Endothelial cell of umbilical vein (primary cell): Measurements from ENCODE around the gene UGT1A7. TPM values are rescaled to one million over a fixed set of nuclear protein-coding genes. Genes with fewer than 3 reads are reported as not detected.

ENCODE experiments used
- BruUV-seq: library from RNA; stranded (reverse); fragments of 400-500 nt; replicated peaks from 2 replicates; lab custom pipeline; 2021; lab: Mats Ljungman, UMichigan
- CTCF ChIA-PET: fragments of 300-600, 350-600 bp; sonication (Branson Sonifier 250); formaldehyde crosslinking; loops from one replicate; lab custom pipeline; 2021; ENCODE audit warnings: antibody characterized with exemption, inconsistent platforms; lab: Charles Lee
- POLR2A ChIA-PET: fragments of 300-600, 350-600 bp; sonication (Branson Sonifier 250); formaldehyde crosslinking; loops from one replicate; lab custom pipeline; 2021; ENCODE audit warnings: antibody characterized with exemption, inconsistent platforms; lab: Charles Lee
- DNase-seq: peaks from one replicate; pipeline ENCODE4 v3.0.0-alpha.2; 2011; ENCODE audit warnings: low read depth, low spot score
- FAIRE-seq: peaks from 2 replicates; lab custom pipeline; 2011; peaks lifted over from hg19 to GRCh38; lab: Jason Lieb, UNC
- H2AFZ ChIP-seq: 2 replicates; pipeline ENCODE4 v1.6.0; 2012; ENCODE audit warnings: low read depth, low read length, control low read depth, inconsistent platforms
- H3K27ac ChIP-seq: 2 replicates; pipeline ENCODE4 v1.5.1; 2011; ENCODE audit warnings: low read depth, mild to moderate bottlenecking, control low read depth, low read length, moderate library complexity; ENCODE audit not compliant: insufficient read depth
- H3K27me3 ChIP-seq, 2 experiments: 2 replicates each; pipeline versions ENCODE4 v1.6.0 to v1.6.1; 2011; ENCODE audit warnings: low read length in 2 of 2, mixed read lengths in 1 of 2; ENCODE audit not compliant: control insufficient read depth in 2 of 2, insufficient read depth in 2 of 2
- H3K36me3 ChIP-seq, 2 experiments: 2 replicates in 1 of 2; 3 replicates in 1 of 2; pipeline ENCODE4 v1.5.1; 2011; ENCODE audit warnings: low read length in 2 of 2, mild to moderate bottlenecking in 1 of 2, moderate library complexity in 1 of 2; ENCODE audit not compliant: control insufficient read depth in 2 of 2, insufficient read depth in 2 of 2; ENCODE audit errors: extremely low read depth in 1 of 2
- H3K4me1 ChIP-seq: 3 replicates; pipeline ENCODE4 v1.5.1; 2011; ENCODE audit warnings: mild to moderate bottlenecking, low read length; ENCODE audit not compliant: control insufficient read depth, insufficient read depth; ENCODE audit errors: extremely low read depth
- H3K4me2 ChIP-seq: 2 replicates; pipeline ENCODE4 v1.6.1; 2011; ENCODE audit warnings: low read length, control low read depth, mixed read lengths; ENCODE audit not compliant: insufficient read depth
- H3K4me3 ChIP-seq, 3 experiments: fragments of 200-600 bp in 1 of 3; sonication (generic), shearing (Covaris generic) in 1 of 3; replicated peaks in 1 of 3; 2 replicates each; pipeline ENCODE4 v1.5.1; 2011 to 2016; ENCODE audit warnings: control low read depth in 3 of 3, low read length in 3 of 3, mild to moderate bottlenecking in 2 of 3, inconsistent platforms in 1 of 3, low read depth in 1 of 3, moderate library complexity in 1 of 3; ENCODE audit not compliant: insufficient read depth in 1 of 3
- H3K79me2 ChIP-seq: 2 replicates; pipeline ENCODE4 v1.6.0; 2012; ENCODE audit warnings: low read length, inconsistent platforms; ENCODE audit not compliant: control insufficient read depth, insufficient read depth
- H3K9ac ChIP-seq: replicated peaks from 2 replicates; pipeline ENCODE3; 2011; ENCODE audit warnings: low read length, control low read depth; ENCODE audit not compliant: insufficient read depth; ENCODE audit errors: extremely low read depth
- H3K9me1 ChIP-seq: replicated peaks from 3 replicates; pipeline ENCODE4 v1.6.0; 2011; ENCODE audit warnings: mild to moderate bottlenecking, low read length; ENCODE audit not compliant: control insufficient read depth, insufficient read depth; ENCODE audit errors: extremely low read depth
- H3K9me3 ChIP-seq: replicated peaks from 2 replicates; pipeline ENCODE4 v1.5.1; 2012; ENCODE audit warnings: low read length, inconsistent platforms; ENCODE audit not compliant: control insufficient read depth, insufficient read depth
- H4K20me1 ChIP-seq: replicated peaks from 2 replicates; pipeline ENCODE3; 2011; ENCODE audit warnings: mild to moderate bottlenecking, low read length; ENCODE audit not compliant: control insufficient read depth, insufficient read depth; ENCODE audit errors: extremely low read depth
- EZH2 ChIP-seq: IDR thresholded peaks from 2 replicates; pipeline ENCODE4 v1.6.1; 2012; ENCODE audit warnings: borderline replicate concordance, low read depth, mild to moderate bottlenecking, moderate library complexity, low read length, inconsistent platforms; ENCODE audit not compliant: severe bottlenecking
- FOS ChIP-seq: IDR thresholded peaks from 2 replicates; pipeline ENCODE4 v1.6.1; 2011; ENCODE audit warnings: mild to moderate bottlenecking, low read length, moderate library complexity, borderline replicate concordance; ENCODE audit not compliant: insufficient read depth
- GATA2 ChIP-seq: IDR thresholded peaks from 2 replicates; pipeline ENCODE4 v1.7.0; 2011; ENCODE audit warnings: low read depth, mild to moderate bottlenecking, moderate library complexity, mixed read lengths, low read length; ENCODE audit not compliant: insufficient read length, insufficient read depth
- JUN ChIP-seq: IDR thresholded peaks from 2 replicates; pipeline ENCODE4 v1.6.1; 2011; ENCODE audit warnings: borderline replicate concordance, low read depth; ENCODE audit not compliant: insufficient read length, insufficient read depth
- MYC ChIP-seq: IDR thresholded peaks from one replicate; pipeline ENCODE4 v1.6.1; 2011; ENCODE audit warnings: mild to moderate bottlenecking, low read depth, low read length
- POLR2A ChIP-seq: IDR thresholded peaks from 2 replicates; pipeline ENCODE4 v1.6.1; 2012; ENCODE audit warnings: low read depth, mild to moderate bottlenecking, control low read depth, low read length
- POLR2AphosphoS5 ChIP-seq: IDR thresholded peaks from 2 replicates; pipeline ENCODE4 v1.6.1; 2012; ENCODE audit warnings: low read depth, mild to moderate bottlenecking, control low read depth, low read length, moderate library complexity; ENCODE audit not compliant: insufficient read depth
- dilution Hi-C: fragments of 300-500 bp; cut with MboI; formaldehyde crosslinking; loops from one replicate; pipeline ENCODE4 v1.15.0; 2019; ENCODE audit warnings: low sequenced_read_pairs; ENCODE audit not compliant: extremely low pct_ligation_motif_present
- intact Hi-C: fragments of 100-400 bp; cut with micrococcal nuclease; formaldehyde crosslinking; loops from one replicate; pipeline ENCODE4 v1.10.0; 2022
- polyA plus RNA-seq, 4 experiments: library from polyadenylated mRNA; depleted of rRNA in 3 of 4; stranded (reverse) in 3 of 4; unstranded in 1 of 4; fragments of >200 nt; gene quantifications; 2 replicates each; pipeline versions ENCODE4 v1.2.1 to v1.2.3, GENCODE V29; 2011 to 2012; ENCODE audit warnings: missing spikeins in 1 of 4
- total RNA-seq: library from RNA; stranded (reverse); gene quantifications from 2 replicates; pipeline ENCODE4 v1.2.3, GENCODE V29; 2021
- TF ChIP-seq, protein P1 (sequence below), 2 donors: IDR thresholded peaks; 1 replicate in 1 of 2; 2 replicates in 1 of 2; pipeline ENCODE4 v1.5.1; 2011; ENCODE audit warnings: low read length in 2 of 2, mild to moderate bottlenecking in 2 of 2, moderate library complexity in 2 of 2, control low read depth in 1 of 2, inconsistent platforms in 1 of 2, low read depth in 1 of 2; ENCODE audit not compliant: insufficient read depth in 1 of 2; ENCODE audit errors: extremely low read depth in 1 of 2
- TF ChIP-seq, protein P2 (sequence below): IDR thresholded peaks from 2 replicates; pipeline ENCODE4 v1.6.1; 2011; ENCODE audit not compliant: insufficient read depth, insufficient read length

Gene UGT1A7
- total and polyA plus RNA-seq, 2 donors (not counting 3 experiments of a cell fraction or from before 2014, with no cell fraction given): not detected

DNA sequence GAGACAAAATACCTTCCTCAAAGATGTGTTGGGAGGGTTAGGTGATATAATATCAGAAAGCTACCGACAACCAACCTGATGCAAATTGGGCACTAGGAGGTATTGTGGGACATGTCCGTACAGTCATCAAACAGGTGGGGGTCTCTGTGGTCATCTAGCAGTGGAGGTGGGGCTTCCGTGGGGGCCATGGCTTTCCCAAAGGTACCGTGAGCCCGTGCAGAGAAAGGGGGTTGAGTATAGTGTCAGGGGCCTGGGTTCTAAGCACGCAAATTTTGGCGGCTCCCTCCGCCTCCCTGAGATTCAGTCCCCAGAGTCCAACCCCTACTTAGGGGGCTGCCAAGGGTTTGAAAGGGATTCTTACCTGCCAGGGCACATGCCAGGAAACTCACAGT lies 140.0 kb downstream of the UGT1A7 start:
- Histone ChIP-seq H3K9me1 (no peaks in the 10 kb centered on the region), H3K36me3 (no peaks in the 10 kb centered on the region), H2AFZ (no peak overlapping the region), H3K9me3 (no peaks in the 10 kb centered on the region), H3K4me2 (no peak overlapping the region), H4K20me1 (no peaks in the 10 kb centered on the region), H3K79me2 (no peaks in the 10 kb centered on the region), H3K4me1 (no peaks in the 10 kb centered on the region), H3K27me3 (no peaks in the 10 kb centered on the region), H3K4me3 (no peak overlapping the region), H3K9ac (no peak overlapping the region), H3K27ac (no peak overlapping the region)
- intact Hi-C loops (no loop called here), dilution Hi-C loops (no loop called here)
- POLR2A ChIA-PET: no interaction called here
- CTCF ChIA-PET: no interaction called here
- DNase-seq (no peak), FAIRE-seq (no peak)
- TF ChIP-seq POLR2A: no peak
- no peak for TF ChIP-seq MYC
- TF ChIP-seq EZH2: no peak
- no peak for TF ChIP-seq GATA2
- TF ChIP-seq, protein P1, sequence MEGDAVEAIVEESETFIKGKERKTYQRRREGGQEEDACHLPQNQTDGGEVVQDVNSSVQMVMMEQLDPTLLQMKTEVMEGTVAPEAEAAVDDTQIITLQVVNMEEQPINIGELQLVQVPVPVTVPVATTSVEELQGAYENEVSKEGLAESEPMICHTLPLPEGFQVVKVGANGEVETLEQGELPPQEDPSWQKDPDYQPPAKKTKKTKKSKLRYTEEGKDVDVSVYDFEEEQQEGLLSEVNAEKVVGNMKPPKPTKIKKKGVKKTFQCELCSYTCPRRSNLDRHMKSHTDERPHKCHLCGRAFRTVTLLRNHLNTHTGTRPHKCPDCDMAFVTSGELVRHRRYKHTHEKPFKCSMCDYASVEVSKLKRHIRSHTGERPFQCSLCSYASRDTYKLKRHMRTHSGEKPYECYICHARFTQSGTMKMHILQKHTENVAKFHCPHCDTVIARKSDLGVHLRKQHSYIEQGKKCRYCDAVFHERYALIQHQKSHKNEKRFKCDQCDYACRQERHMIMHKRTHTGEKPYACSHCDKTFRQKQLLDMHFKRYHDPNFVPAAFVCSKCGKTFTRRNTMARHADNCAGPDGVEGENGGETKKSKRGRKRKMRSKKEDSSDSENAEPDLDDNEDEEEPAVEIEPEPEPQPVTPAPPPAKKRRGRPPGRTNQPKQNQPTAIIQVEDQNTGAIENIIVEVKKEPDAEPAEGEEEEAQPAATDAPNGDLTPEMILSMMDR (IDR thresholded peaks at IDR 0.05; ENCODE audit: extremely low read depth in 1 of 2, insufficient read depth in 1 of 2, low read depth in 1 of 2, low read length in 2 of 2): no peak
- TF ChIP-seq, protein P2, sequence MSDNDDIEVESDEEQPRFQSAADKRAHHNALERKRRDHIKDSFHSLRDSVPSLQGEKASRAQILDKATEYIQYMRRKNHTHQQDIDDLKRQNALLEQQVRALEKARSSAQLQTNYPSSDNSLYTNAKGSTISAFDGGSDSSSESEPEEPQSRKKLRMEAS: no peak
- TF ChIP-seq FOS: no peak
- no peak for TF ChIP-seq POLR2AphosphoS5
- no peak for TF ChIP-seq JUN
- BruUV-seq: no TSS peak
